HG02623 (cell line): ENCODE data around the gene ANKH.
"Not testable (repeated sequence)": the region's sequence is repeated elsewhere in the genome, so short reads cannot be mapped to it uniquely, and the experiment has no call there.

Source experiments
- ATAC-seq: cut with Tn5 transposase; IDR thresholded peaks from one replicate; pipeline ENCODE4 v1.9.1; 2021; ENCODE audit warnings: moderate library complexity; ENCODE audit not compliant: unreplicated experiment

ANKH gene

GRCh38 chr5:14859150-14859549 is 12.4 kb downstream of the ANKH start:
- no peak for ATAC-seq

- no peak for ATAC-seq
Measured at GRCh38 chr5:14855366-14855765, 16.2 kb downstream of the ANKH start.

- no peak for ATAC-seq
Measured at GRCh38 chr5:14854799-14855198, 16.8 kb downstream of the ANKH start.

DNA sequence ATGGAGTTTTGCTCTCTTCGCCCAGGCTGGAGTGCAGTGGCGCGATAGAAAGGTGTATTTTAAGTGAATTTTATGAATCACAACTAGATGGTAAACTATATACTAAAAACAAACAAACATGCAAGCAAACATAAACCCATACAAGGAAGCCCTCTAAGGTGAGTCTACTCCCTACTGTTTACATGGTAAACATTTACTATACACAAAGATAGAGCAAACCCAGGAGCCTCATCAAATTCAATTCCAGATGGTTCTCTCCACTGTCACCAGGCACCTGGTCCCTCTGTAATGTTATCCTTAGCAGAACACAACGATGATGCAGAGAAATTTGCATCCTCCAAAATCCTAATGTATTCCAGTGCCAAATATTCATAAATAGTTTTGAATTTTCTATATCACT is 17.9 kb downstream of the ANKH start:
- ATAC-seq = no peak

- ATAC-seq = no peak
Measured at GRCh38 chr5:14852779-14853178, 18.8 kb downstream of the ANKH start.

DNA sequence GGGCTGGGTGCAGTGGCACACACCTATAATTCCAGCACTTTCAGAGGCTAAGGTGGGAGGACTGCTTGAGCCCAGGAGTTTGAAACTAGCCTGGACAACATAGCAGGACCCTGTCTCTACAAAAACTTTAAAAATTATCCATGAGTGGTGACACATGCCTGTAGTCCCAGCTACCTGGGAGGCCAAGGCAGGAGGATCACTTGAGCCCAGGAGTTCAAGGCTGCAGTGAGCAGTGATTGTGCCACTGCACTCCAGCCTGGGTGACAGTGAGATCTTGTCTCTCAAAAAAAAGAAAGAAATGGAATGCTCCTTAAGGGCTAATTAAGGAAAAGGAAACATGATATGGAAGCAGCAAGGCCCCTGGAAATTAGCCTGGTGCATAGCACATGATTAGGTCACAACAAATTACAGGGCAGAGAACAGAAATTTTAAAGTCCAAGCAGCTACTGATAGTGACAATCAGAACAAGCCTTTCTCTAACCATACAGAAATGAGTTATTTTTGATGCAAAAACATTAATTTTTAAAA is 19.5 kb downstream of the ANKH start:
- ATAC-seq = no peak

GRCh38 chr5:14851597-14851996 is 20.0 kb downstream of the ANKH start:
- no peak for ATAC-seq

DNA sequence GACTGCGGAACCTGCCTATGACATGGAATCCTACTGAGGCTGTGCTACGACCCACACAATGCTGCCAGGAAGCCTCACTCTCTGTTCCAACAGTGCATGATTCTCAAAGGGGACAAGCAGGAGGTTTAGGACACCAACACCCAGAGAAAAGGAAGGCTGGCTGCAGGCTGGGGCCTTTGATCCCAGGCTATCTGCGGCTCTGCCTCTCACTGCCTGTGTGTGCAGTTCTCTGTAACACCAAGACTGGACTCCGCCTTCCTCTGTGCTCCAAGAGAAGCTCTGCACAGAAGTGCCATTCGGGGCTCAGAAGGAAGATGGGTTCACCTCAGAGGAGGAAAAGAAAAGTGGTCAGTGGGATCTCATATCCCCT is 20.5 kb downstream of the ANKH start:
- ATAC-seq = no peak

DNA sequence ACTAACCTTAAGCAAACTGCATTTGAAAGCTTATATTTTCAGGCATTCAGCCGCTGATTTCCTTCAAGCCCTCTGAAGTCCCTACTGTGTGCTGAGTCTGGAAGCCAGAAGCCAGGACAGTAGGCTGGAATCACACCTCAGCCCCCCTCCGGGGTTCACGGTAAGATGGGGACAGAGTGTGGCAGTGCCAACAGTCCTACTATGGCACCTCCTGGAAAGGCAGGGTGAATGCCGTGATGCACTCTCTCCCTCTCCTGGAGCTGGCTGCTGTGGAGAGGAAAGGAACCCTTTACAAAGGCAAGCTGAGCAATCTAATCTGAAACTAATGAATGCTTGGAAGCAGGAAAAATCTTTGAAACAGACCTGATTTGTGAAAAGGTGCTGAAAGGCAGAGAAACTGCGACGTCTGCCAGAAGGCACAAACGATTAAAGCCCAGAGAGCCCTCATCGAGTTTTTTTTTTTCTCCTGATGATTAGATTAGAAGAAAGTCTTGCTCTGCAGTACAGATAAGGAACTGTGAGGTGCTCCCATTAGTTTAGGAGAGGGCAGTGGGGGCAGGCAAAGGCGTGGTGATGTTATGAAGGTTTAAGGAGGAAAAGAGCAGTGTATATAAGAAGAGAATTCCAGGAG is 21.0 kb downstream of the ANKH start:
- no peak for ATAC-seq

DNA sequence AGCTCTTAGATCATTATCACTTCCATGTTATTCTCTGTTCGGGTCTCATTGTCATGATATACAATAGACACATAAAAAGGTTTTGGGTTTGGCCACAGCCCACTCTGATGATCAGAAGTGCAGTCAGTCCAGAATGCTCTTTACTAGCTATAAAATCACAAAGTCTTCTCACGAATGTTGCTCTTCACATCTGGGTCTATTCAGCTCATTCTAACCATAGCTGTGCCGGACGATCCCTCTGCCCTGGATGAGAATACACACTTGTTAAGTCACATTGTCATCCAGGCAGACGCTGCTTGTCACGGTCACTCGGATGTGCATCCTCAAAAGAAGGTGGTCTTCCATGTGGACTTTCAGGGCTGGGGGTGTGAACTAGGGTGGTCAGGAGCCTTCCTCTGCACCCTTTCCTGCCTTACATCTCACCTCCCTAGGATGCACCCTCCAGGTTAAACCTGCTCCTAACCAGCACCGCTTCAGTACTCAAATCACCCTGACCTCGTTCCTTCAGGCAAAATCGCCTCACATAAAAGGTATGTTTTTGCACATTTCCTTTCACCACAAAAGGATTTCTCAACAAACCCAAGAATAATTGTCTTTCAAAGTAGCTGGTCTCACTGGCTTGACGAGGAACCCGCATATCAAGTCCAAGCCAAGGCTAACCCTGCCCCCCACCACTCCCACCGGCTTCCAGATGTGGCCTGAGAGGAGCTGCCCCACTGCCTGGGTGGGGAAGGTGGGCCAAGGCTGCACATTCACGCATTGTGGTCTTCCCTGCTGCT is 21.9 kb downstream of the ANKH start:
- ATAC-seq = no peak

GRCh38 chr5:14848942-14849341 is 22.6 kb downstream of the ANKH start:
- ATAC-seq = not testable (repeated sequence)

DNA sequence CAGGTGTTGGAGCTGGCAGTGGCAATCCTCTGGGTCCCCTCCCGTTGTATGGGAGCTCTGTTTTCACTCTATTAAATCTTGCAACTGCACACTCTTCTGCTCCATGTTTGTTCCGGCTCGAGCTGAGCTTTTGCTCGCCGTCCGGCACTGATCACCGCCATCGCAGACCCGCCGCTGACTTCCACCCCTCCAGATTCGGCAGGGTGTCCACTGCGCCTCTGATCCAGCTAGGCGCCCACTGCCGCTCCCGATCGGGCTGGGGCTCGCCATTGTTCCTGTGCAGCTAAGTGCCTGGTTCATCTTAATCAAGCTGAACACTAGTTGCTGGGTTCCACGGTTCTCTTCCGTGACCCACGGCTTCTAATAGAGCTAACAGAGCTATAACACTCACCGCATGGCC is 23.2 kb downstream of the ANKH start:
- ATAC-seq = no peak

DNA sequence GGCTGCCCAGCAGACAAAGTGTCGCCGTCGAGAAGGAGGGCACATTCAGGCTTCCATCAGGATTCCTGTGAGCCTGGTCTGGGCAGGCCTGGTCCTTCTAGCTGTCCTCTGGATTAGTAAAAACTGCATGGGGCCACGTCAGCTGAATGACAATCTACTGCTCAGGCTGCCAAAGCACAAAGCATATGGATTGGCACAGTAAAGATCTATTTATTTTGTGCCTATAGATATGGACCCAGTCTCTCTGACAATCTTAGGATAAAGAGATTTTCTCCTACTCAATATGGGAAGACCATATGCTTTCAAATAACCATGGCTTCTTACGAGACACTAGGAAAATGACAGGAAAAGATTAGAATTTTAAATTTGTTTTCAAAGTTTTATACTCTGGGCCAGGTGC is 24.1 kb downstream of the ANKH start:
- no peak for ATAC-seq

- no peak for ATAC-seq
Measured at GRCh38 chr5:14842117-14842516, 29.5 kb downstream of the ANKH start.

- no peak for ATAC-seq
Measured at GRCh38 chr5:14840624-14841023, 31.0 kb downstream of the ANKH start.

- no peak for ATAC-seq
Measured at GRCh38 chr5:14838396-14839319, 32.9 kb downstream of the ANKH start.

- ATAC-seq = not testable (repeated sequence)
Measured at GRCh38 chr5:14837423-14838122, 34.0 kb downstream of the ANKH start.

GRCh38 chr5:14834584-14835550 is 36.7 kb downstream of the ANKH start:
- no peak for ATAC-seq

GRCh38 chr5:14834062-14834461 is 37.5 kb downstream of the ANKH start:
- no peak for ATAC-seq

DNA sequence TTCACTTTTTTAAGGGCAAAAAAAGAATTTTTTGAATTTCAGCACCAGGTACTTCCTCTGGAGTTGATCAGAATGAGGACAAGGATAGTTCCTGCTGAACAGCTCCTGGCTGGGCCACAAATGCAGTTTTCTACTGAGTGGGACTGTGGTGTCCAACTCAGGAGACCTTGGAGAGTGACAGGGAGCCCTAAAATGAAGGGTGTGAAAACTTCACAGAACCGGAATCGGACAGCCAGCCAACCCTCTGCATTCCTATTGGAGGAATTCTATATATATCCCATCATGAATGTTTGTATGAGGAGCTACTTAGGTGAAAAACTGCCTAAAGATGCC is 40.6 kb downstream of the ANKH start:
- no peak for ATAC-seq
